Fibroblast of lung (primary cell): ENCODE results near the gene OLFM1. TPM values are rescaled to one million over a fixed set of nuclear protein-coding genes. Genes with fewer than 3 reads are reported as not detected.

Experiments
- DNase-seq, 2 donors: peaks; one replicate each; pipeline versions ENCODE4 v3.0.0 to v3.0.0-alpha.2; 2010; ENCODE audit warnings: low read depth in 2 of 2
- H2AFZ ChIP-seq: 2 replicates; pipeline ENCODE4 v1.5.1; 2012; ENCODE audit warnings: low read length, control low read depth, inconsistent platforms
- H3K27ac ChIP-seq: 2 replicates; pipeline ENCODE4 v1.5.1; 2011; ENCODE audit warnings: low read length, control low read depth; ENCODE audit not compliant: insufficient read depth
- H3K27me3 ChIP-seq: 2 replicates; pipeline ENCODE4 v1.5.1; 2011; ENCODE audit warnings: mild to moderate bottlenecking, low read length; ENCODE audit not compliant: control insufficient read depth, insufficient read depth
- H3K36me3 ChIP-seq: 2 replicates; pipeline ENCODE4 v1.5.1; 2011; ENCODE audit warnings: low read length; ENCODE audit not compliant: control insufficient read depth, insufficient read depth
- H3K4me1 ChIP-seq: 2 replicates; pipeline ENCODE4 v1.5.1; 2011; ENCODE audit warnings: low read length; ENCODE audit not compliant: control insufficient read depth, insufficient read depth; ENCODE audit errors: extremely low read depth
- H3K4me2 ChIP-seq: 2 replicates; pipeline ENCODE4 v1.5.1; 2011; ENCODE audit warnings: low read length, control low read depth; ENCODE audit not compliant: insufficient read depth; ENCODE audit errors: extremely low read depth
- H3K4me3 ChIP-seq, 4 experiments: fragments of 200-600 bp in 1 of 4; sonication (generic) in 1 of 4; replicated peaks in 1 of 4; 2 replicates each; pipeline ENCODE4 v1.5.1; 2011 to 2016; ENCODE audit warnings: low read length in 4 of 4, low read depth in 3 of 4, mild to moderate bottlenecking in 3 of 4, control low read depth in 2 of 4, inconsistent platforms in 1 of 4, mixed read lengths in 1 of 4; ENCODE audit not compliant: insufficient read depth in 1 of 4; ENCODE audit errors: control extremely low read depth in 1 of 4
- H3K79me2 ChIP-seq: 2 replicates; pipeline ENCODE4 v1.5.1; 2012; ENCODE audit warnings: mild to moderate bottlenecking, low read length, inconsistent platforms; ENCODE audit not compliant: control insufficient read depth, insufficient read depth
- H3K9ac ChIP-seq: 2 replicates; pipeline ENCODE4 v1.5.1; 2011; ENCODE audit warnings: mild to moderate bottlenecking, low read length, control low read depth; ENCODE audit not compliant: insufficient read depth
- H3K9me3 ChIP-seq: 2 replicates; pipeline ENCODE4 v1.5.1; 2012; ENCODE audit warnings: low read depth, low read length; ENCODE audit not compliant: control insufficient read depth, insufficient read depth
- H4K20me1 ChIP-seq: 2 replicates; pipeline ENCODE4 v1.5.1; 2011; ENCODE audit warnings: low read length; ENCODE audit not compliant: control insufficient read depth, insufficient read depth; ENCODE audit errors: extremely low read depth
- EZH2 ChIP-seq: IDR thresholded peaks from 2 replicates; pipeline ENCODE4 v1.5.1; 2012; ENCODE audit warnings: low read length, control low read depth, mild to moderate bottlenecking; ENCODE audit errors: missing control alignments
- polyA plus RNA-seq, 2 donors: library from polyadenylated mRNA; depleted of rRNA in 1 of 2; stranded (reverse) in 1 of 2; unstranded in 1 of 2; fragments of >200 nt; gene quantifications; 2 replicates each; pipeline ENCODE4 v1.2.1, GENCODE V29; 2011 to 2012; ENCODE audit warnings: missing spikeins in 1 of 2
- total RNA-seq: library from RNA; depleted of rRNA; stranded (reverse); fragments of >200 nt; gene quantifications from 2 replicates; pipeline ENCODE4 v1.2.1, GENCODE V29; 2014
- TF ChIP-seq, protein P1 (sequence below), 2 donors: IDR thresholded peaks in 1 of 2; conservative IDR thresholded peaks in 1 of 2; 1 replicate in 1 of 2; 2 replicates in 1 of 2; pipeline ENCODE4 v1.5.1; 2011 to 2012; ENCODE audit warnings: low read length in 2 of 2, control low read depth in 1 of 2, inconsistent platforms in 1 of 2, low read depth in 1 of 2, mild to moderate bottlenecking in 1 of 2

Gene OLFM1
- total and polyA plus RNA-seq, 2 donors (not counting 1 experiment from before 2014, with no cell fraction given), result 2.0 to 7.6 TPM

- H3K4me3 ChIP-seq, result no peak overlapping the region
- no peak overlapping the region for H3K4me2 ChIP-seq
- H3K4me1 ChIP-seq, result no peaks in the 10 kb centered on the region
- TF ChIP-seq, protein P1, sequence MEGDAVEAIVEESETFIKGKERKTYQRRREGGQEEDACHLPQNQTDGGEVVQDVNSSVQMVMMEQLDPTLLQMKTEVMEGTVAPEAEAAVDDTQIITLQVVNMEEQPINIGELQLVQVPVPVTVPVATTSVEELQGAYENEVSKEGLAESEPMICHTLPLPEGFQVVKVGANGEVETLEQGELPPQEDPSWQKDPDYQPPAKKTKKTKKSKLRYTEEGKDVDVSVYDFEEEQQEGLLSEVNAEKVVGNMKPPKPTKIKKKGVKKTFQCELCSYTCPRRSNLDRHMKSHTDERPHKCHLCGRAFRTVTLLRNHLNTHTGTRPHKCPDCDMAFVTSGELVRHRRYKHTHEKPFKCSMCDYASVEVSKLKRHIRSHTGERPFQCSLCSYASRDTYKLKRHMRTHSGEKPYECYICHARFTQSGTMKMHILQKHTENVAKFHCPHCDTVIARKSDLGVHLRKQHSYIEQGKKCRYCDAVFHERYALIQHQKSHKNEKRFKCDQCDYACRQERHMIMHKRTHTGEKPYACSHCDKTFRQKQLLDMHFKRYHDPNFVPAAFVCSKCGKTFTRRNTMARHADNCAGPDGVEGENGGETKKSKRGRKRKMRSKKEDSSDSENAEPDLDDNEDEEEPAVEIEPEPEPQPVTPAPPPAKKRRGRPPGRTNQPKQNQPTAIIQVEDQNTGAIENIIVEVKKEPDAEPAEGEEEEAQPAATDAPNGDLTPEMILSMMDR (conservative IDR thresholded peaks at IDR 0.05 in 1 of 2, IDR thresholded peaks at IDR 0.05 in 1 of 2; ENCODE audit: low read depth in 1 of 2, low read length in 2 of 2), result no peak
- TF ChIP-seq EZH2, result no peak
- no peak overlapping the region for H3K9ac ChIP-seq
- H3K27me3 ChIP-seq, result no peaks in the 10 kb centered on the region
- no peak overlapping the region for H3K27ac ChIP-seq
- H4K20me1 ChIP-seq, result no peaks in the 10 kb centered on the region
- no peak for DNase-seq
- no peaks in the 10 kb centered on the region for H3K79me2 ChIP-seq
- no peak overlapping the region for H2AFZ ChIP-seq
- no peaks in the 10 kb centered on the region for H3K9me3 ChIP-seq
- H3K36me3 ChIP-seq, result no peaks in the 10 kb centered on the region
Measured at GRCh38 chr9:135132008-135132407, 44.5 kb downstream of the OLFM1 start.

DNA sequence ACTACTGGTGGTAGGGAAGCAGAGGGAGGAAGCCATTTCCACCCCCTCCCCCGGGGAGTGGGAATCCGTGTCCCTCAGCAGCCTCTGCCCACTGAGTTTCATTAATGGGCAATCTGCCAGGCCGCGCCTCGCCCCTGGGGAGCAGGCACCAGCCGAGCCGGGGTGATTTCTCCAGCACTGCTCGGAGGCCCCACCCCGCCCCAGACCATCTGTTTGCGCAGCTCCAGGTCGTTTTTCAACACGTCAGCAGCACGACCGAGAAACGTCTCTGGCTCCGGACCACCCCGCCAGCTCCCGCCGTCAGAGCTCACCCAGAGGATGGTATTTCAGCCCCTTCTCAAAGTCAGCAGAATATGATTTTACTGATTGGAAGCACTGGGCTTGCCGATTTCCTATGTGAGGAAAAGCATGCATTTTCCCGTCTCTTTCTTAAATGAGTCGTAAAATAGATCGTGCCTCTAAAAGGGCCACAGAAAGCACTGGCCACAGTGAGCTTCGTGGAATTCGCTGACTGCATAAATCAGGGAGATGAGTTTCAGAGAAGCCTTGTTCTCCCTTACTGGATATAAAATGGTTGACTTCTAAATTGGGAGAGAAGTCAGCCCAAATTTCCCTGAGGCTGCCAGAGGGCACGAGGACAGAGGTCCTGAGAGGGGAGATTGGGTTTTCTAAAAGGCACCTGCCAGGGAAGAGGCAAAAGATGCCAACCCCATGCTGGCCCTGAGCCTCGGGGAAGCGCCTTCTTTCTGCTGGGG is 47.0 kb downstream of the OLFM1 start:
- Histone ChIP-seq H3K9ac (no peak overlapping the region), H2AFZ (no peak overlapping the region), H3K4me2 (no peak overlapping the region), H3K4me3 (no peak overlapping the region), H3K9me3 (no peaks in the 10 kb centered on the region), H3K79me2 (no peaks in the 10 kb centered on the region), H3K27me3 (no peaks in the 10 kb centered on the region), H4K20me1 (no peaks in the 10 kb centered on the region), H3K27ac (no peak overlapping the region), H3K4me1 (no peaks in the 10 kb centered on the region), H3K36me3 (no peaks in the 10 kb centered on the region)
- TF ChIP-seq EZH2, result no peak
- TF ChIP-seq, protein P1 (conservative IDR thresholded peaks at IDR 0.05 in 1 of 2, IDR thresholded peaks at IDR 0.05 in 1 of 2; ENCODE audit: low read depth in 1 of 2, low read length in 2 of 2), result no peak
- DNase-seq, result no peak

GRCh38 chr9:135135171-135135928 is 47.9 kb downstream of the OLFM1 start:
- H3K27ac ChIP-seq, result no peak overlapping the region
- no peak overlapping the region for H3K9ac ChIP-seq
- no peaks in the 10 kb centered on the region for H3K9me3 ChIP-seq
- H3K4me3 ChIP-seq, result no peak overlapping the region
- no peaks in the 10 kb centered on the region for H3K4me1 ChIP-seq
- H3K4me2 ChIP-seq, result no peak overlapping the region
- no peak for DNase-seq
- H2AFZ ChIP-seq, result no peak overlapping the region
- H3K27me3 ChIP-seq, result no peaks in the 10 kb centered on the region
- H4K20me1 ChIP-seq, result no peaks in the 10 kb centered on the region
- no peaks in the 10 kb centered on the region for H3K36me3 ChIP-seq
- TF ChIP-seq, protein P1 (conservative IDR thresholded peaks at IDR 0.05 in 1 of 2, IDR thresholded peaks at IDR 0.05 in 1 of 2; ENCODE audit: low read depth in 1 of 2, low read length in 2 of 2), result no peak
- no peak for TF ChIP-seq EZH2
- no peaks in the 10 kb centered on the region for H3K79me2 ChIP-seq
